ENCODE results near the gene MTFMT.

- no peak for TF ChIP-seq CTCF (conservative IDR thresholded peaks at IDR 0.05 in 1 of 2, IDR thresholded peaks at IDR 0.05 in 1 of 2; ENCODE audit: low read depth in 1 of 2, low read length in 2 of 2)
- no peak for TF ChIP-seq EZH2 (IDR thresholded peaks at IDR 0.05; ENCODE audit: low read length, missing control alignments)
Measured at GRCh38 chr15:65056106-65056505, 26.7 kb upstream of the MTFMT start.

Data from fibroblast of lung (primary cell).